GM23338 (cell line): ENCODE results near the gene PDHB. TPM values are rescaled to one million over a fixed set of nuclear protein-coding genes. Genes with fewer than 3 reads are reported as not detected.

ENCODE experiments used
- ATAC-seq: fragments of 200-7000 bp; cut with Tn5 transposase; 3 replicates; pipeline ENCODE4 v1.9.1; 2020
- DNase-seq: peaks from one replicate; pipeline ENCODE4 v3.0.0-alpha.2; 2015; ENCODE audit warnings: low spot score
- H2AFZ ChIP-seq: fragments of 200-600 bp; sonication (generic); 2 replicates; pipeline ENCODE4 v1.8.0; 2016; ENCODE audit warnings: antibody characterized with exemption, mild to moderate bottlenecking, moderate library complexity
- H3F3A ChIP-seq: fragments of 200-600 bp; sonication (generic); replicated peaks from 2 replicates; pipeline ENCODE4 v1.8.0; 2017; ENCODE audit warnings: antibody characterized with exemption, mixed run types, low read depth
- H3K27ac ChIP-seq: fragments of 200-600 bp; sonication (generic); 2 replicates; pipeline ENCODE4 v1.6.1; 2016; ENCODE audit warnings: low read depth
- H3K27me3 ChIP-seq: fragments of 200-600 bp; sonication (generic); 2 replicates; pipeline ENCODE4 v1.8.0; 2016; ENCODE audit warnings: mild to moderate bottlenecking, mixed run types, moderate library complexity; ENCODE audit not compliant: insufficient read depth
- H3K36me3 ChIP-seq: fragments of 200-600 bp; sonication (generic); 2 replicates; pipeline ENCODE4 v1.8.0; 2016; ENCODE audit warnings: mild to moderate bottlenecking; ENCODE audit not compliant: insufficient read depth
- H3K4me1 ChIP-seq: fragments of 200-600 bp; sonication (generic); 2 replicates; pipeline ENCODE4 v1.8.0; 2016; ENCODE audit warnings: mild to moderate bottlenecking, moderate library complexity; ENCODE audit not compliant: insufficient read depth
- H3K4me2 ChIP-seq: fragments of 200-600 bp; sonication (generic); 2 replicates; pipeline ENCODE4 v1.7.1; 2017; ENCODE audit warnings: mixed run types
- H3K4me3 ChIP-seq: fragments of 200-600 bp; sonication (generic); 2 replicates; pipeline ENCODE4 v1.6.1; 2016; ENCODE audit warnings: mixed run types
- H3K79me2 ChIP-seq: fragments of 200-600 bp; sonication (generic); replicated peaks from 2 replicates; pipeline ENCODE4 v1.8.0; 2017; ENCODE audit warnings: mild to moderate bottlenecking; ENCODE audit not compliant: insufficient read depth
- H3K9me2 ChIP-seq: fragments of 200-600 bp; sonication (generic); 2 replicates; pipeline ENCODE4 v1.8.0; 2017; ENCODE audit not compliant: insufficient read depth
- H4K20me1 ChIP-seq: fragments of 200-600 bp; sonication (generic); replicated peaks from 2 replicates; pipeline ENCODE4 v1.8.0; 2017; ENCODE audit warnings: mild to moderate bottlenecking; ENCODE audit not compliant: insufficient read depth
- H3K27ac Mint-ChIP-seq: 2 replicates; pipeline ENCODE4 v1.8.0; 2020; ENCODE audit warnings: inconsistent platforms, mild to moderate bottlenecking, moderate library complexity, mixed read lengths
- H3K27me3 Mint-ChIP-seq: 3 replicates; pipeline ENCODE4 v1.8.0; 2022; ENCODE audit warnings: low read depth, mild to moderate bottlenecking, moderate library complexity, mixed read lengths, inconsistent platforms; ENCODE audit not compliant: insufficient read depth, poor library complexity
- H3K36me3 Mint-ChIP-seq: 3 replicates; pipeline ENCODE4 v1.8.0; 2021; ENCODE audit warnings: low read depth, mild to moderate bottlenecking, inconsistent platforms, moderate library complexity, mixed read lengths
- H3K4me1 Mint-ChIP-seq: 3 replicates; pipeline ENCODE4 v1.8.0; 2020; ENCODE audit warnings: mild to moderate bottlenecking, inconsistent platforms, mixed read lengths
- H3K4me3 Mint-ChIP-seq: 3 replicates; pipeline ENCODE4 v1.8.0; 2021; ENCODE audit warnings: moderate library complexity, mild to moderate bottlenecking, inconsistent platforms, mixed read lengths
- H3K9me3 Mint-ChIP-seq: 3 replicates; pipeline ENCODE4 v1.8.0; 2020; ENCODE audit warnings: moderate library complexity, mild to moderate bottlenecking, inconsistent platforms, mixed read lengths
- EZH2phosphoT487 ChIP-seq: fragments of 200-600 bp; sonication (generic); IDR thresholded peaks from one replicate; pipeline ENCODE4 v1.8.1; 2018; ENCODE audit warnings: antibody characterized with exemption; ENCODE audit not compliant: unreplicated experiment
- POLR2AphosphoS5 ChIP-seq: IDR thresholded peaks from 2 replicates; pipeline ENCODE4 v1.6.1; 2016; ENCODE audit warnings: antibody characterized with exemption, low read depth
- polyA plus RNA-seq: library from polyadenylated mRNA; unstranded; fragments of >200 nt; fragmentation: Nextera tagmentation; extraction: Ambion mirVana; gene quantifications from 2 replicates; pipeline ENCODE4 v1.2.1, GENCODE V29; 2016
- total RNA-seq: library from RNA; depleted of rRNA; stranded (reverse); fragments of >200 nt; shearing (Covaris generic); gene quantifications from 2 replicates; pipeline ENCODE4 v1.2.3, GENCODE V29; 2014
- TF ChIP-seq, protein P1 (sequence below): fragments of 250-450 bp; sonication (Bioruptor Pico); IDR thresholded peaks from 2 replicates; pipeline ENCODE4 v1.5.0; 2020; ENCODE audit warnings: mild to moderate bottlenecking, moderate library complexity
- TF ChIP-seq, protein P2 (sequence below): IDR thresholded peaks from one replicate; pipeline ENCODE4 v1.6.1; 2018; ENCODE audit warnings: antibody characterized with exemption; ENCODE audit not compliant: unreplicated experiment

PDHB gene
- total and polyA plus RNA-seq, 2 experiments from 2014 or later: 172 to 222 TPM

DNA sequence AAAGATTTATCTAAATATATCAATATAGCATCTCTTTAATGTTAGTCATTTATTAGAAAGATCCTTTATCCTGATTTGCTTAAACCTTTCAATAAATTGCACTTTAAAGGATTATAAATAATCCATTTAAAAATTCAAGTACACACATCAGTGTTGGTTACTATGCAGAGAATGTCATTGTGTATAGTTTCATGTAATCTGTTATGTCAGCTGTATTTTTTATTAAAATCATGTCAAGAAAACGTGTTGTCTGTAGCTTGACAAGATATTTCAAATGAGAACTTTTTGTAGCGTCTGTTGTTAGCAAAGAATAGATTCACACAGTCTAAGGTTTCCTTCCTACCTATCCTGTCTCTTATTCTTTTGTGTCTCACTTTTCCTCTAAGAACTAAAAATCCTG is 7.8 kb downstream of the PDHB start (continued):
- TF ChIP-seq, protein P1, sequence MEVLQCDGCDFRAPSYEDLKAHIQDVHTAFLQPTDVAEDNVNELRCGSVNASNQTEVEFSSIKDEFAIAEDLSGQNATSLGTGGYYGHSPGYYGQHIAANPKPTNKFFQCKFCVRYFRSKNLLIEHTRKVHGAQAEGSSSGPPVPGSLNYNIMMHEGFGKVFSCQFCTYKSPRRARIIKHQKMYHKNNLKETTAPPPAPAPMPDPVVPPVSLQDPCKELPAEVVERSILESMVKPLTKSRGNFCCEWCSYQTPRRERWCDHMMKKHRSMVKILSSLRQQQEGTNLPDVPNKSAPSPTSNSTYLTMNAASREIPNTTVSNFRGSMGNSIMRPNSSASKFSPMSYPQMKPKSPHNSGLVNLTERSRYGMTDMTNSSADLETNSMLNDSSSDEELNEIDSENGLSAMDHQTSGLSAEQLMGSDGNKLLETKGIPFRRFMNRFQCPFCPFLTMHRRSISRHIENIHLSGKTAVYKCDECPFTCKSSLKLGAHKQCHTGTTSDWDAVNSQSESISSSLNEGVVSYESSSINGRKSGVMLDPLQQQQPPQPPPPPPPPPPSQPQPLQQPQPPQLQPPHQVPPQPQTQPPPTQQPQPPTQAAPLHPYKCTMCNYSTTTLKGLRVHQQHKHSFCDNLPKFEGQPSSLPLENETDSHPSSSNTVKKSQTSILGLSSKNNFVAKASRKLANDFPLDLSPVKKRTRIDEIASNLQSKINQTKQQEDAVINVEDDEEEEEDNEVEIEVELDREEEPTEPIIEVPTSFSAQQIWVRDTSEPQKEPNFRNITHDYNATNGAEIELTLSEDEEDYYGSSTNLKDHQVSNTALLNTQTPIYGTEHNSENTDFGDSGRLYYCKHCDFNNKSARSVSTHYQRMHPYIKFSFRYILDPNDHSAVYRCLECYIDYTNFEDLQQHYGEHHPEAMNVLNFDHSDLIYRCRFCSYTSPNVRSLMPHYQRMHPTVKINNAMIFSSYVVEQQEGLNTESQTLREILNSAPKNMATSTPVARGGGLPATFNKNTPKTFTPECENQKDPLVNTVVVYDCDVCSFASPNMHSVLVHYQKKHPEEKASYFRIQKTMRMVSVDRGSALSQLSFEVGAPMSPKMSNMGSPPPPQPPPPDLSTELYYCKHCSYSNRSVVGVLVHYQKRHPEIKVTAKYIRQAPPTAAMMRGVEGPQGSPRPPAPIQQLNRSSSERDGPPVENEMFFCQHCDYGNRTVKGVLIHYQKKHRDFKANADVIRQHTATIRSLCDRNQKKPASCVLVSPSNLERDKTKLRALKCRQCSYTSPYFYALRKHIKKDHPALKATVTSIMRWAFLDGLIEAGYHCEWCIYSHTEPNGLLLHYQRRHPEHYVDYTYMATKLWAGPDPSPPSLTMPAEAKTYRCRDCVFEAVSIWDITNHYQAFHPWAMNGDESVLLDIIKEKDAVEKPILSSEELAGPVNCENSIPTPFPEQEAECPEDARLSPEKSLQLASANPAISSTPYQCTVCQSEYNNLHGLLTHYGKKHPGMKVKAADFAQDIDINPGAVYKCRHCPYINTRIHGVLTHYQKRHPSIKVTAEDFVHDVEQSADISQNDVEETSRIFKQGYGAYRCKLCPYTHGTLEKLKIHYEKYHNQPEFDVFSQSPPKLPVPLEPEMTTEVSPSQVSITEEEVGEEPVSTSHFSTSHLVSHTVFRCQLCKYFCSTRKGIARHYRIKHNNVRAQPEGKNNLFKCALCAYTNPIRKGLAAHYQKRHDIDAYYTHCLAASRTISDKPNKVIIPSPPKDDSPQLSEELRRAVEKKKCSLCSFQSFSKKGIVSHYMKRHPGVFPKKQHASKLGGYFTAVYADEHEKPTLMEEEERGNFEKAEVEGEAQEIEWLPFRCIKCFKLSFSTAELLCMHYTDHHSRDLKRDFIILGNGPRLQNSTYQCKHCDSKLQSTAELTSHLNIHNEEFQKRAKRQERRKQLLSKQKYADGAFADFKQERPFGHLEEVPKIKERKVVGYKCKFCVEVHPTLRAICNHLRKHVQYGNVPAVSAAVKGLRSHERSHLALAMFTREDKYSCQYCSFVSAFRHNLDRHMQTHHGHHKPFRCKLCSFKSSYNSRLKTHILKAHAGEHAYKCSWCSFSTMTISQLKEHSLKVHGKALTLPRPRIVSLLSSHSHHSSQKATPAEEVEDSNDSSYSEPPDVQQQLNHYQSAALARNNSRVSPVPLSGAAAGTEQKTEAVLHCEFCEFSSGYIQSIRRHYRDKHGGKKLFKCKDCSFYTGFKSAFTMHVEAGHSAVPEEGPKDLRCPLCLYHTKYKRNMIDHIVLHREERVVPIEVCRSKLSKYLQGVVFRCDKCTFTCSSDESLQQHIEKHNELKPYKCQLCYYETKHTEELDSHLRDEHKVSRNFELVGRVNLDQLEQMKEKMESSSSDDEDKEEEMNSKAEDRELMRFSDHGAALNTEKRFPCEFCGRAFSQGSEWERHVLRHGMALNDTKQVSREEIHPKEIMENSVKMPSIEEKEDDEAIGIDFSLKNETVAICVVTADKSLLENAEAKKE (CRISPR knock-in tag): no peak
- no peak for TF ChIP-seq EZH2phosphoT487
- TF ChIP-seq POLR2AphosphoS5: no peak

DNA sequence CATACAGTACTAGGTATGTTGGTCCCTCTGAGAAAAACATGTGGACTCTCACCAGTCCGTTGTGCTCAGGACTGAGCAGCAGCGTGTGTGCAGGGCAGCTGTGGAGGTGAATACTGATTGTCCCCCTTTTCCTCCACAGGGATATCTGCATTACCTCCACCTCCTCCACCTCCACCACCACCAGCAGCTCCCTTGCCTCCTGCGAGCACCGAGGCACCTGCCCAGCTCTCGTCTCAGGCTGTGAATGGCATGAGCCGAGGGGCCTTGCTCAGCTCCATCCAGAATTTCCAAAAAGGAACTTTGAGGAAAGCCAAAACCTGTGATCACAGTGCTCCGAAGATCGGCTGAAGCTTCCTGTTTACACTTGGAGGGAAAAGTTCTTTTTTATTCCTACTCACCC is 9.0 kb downstream of the PDHB start:
- no peak overlapping the region for H3K27ac Mint-ChIP-seq
- DNase-seq (no peak), ATAC-seq (no peak)
- Histone ChIP-seq H3K27ac (peak overlapping the region; percentile 78; the same call in 1 of the 2 replicates), H3K4me1 (no peaks in the 10 kb centered on the region), H3K9me2 (no peaks in the 10 kb centered on the region), H2AFZ (no peak overlapping the region), H3K36me3 (peaks cover 46% of the 10 kb centered on the region), H3K4me2 (no peak overlapping the region), H3F3A (peaks cover 9% of the 10 kb centered on the region), H4K20me1 (peaks cover 3% of the 10 kb centered on the region; the same call in 1 of the 2 replicates), H3K4me3 (no peak overlapping the region), H3K79me2 (no peaks in the 10 kb centered on the region), H3K27me3 (no peaks in the 10 kb centered on the region)
- H3K27me3 Mint-ChIP-seq: peaks cover 6% of the 10 kb centered on the region
- H3K9me3 Mint-ChIP-seq: no peaks in the 10 kb centered on the region
- TF ChIP-seq, protein P2, sequence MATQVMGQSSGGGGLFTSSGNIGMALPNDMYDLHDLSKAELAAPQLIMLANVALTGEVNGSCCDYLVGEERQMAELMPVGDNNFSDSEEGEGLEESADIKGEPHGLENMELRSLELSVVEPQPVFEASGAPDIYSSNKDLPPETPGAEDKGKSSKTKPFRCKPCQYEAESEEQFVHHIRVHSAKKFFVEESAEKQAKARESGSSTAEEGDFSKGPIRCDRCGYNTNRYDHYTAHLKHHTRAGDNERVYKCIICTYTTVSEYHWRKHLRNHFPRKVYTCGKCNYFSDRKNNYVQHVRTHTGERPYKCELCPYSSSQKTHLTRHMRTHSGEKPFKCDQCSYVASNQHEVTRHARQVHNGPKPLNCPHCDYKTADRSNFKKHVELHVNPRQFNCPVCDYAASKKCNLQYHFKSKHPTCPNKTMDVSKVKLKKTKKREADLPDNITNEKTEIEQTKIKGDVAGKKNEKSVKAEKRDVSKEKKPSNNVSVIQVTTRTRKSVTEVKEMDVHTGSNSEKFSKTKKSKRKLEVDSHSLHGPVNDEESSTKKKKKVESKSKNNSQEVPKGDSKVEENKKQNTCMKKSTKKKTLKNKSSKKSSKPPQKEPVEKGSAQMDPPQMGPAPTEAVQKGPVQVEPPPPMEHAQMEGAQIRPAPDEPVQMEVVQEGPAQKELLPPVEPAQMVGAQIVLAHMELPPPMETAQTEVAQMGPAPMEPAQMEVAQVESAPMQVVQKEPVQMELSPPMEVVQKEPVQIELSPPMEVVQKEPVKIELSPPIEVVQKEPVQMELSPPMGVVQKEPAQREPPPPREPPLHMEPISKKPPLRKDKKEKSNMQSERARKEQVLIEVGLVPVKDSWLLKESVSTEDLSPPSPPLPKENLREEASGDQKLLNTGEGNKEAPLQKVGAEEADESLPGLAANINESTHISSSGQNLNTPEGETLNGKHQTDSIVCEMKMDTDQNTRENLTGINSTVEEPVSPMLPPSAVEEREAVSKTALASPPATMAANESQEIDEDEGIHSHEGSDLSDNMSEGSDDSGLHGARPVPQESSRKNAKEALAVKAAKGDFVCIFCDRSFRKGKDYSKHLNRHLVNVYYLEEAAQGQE: no peak
- TF ChIP-seq POLR2AphosphoS5: 0 out of 2 replicates have a peak, but pooled peaks have one; percentile 10
- no peak overlapping the region for H3K4me3 Mint-ChIP-seq
- H3K4me1 Mint-ChIP-seq: peaks cover 2% of the 10 kb centered on the region; the same call in 2 of the 3 replicates
- H3K36me3 Mint-ChIP-seq: peaks cover 53% of the 10 kb centered on the region
